Endodermal cell (in vitro differentiated cells): ENCODE data around the gene SUPT5H. TPM values are rescaled to one million over a fixed set of nuclear protein-coding genes. Genes with fewer than 3 reads are reported as not detected.
A peak's percentile ranks its signal among the peaks of the same experiment; 100 is the strongest.

Experiments used
- DNase-seq: peaks from one replicate; pipeline ENCODE4 v3.0.0-alpha.2; 2017
- H3K27ac ChIP-seq: 2 replicates; pipeline ENCODE4 v1.5.1; 2013; ENCODE audit warnings: mild to moderate bottlenecking, low read depth, low read length, moderate library complexity
- H3K27me3 ChIP-seq: 2 replicates; pipeline ENCODE4 v1.6.1; 2013; ENCODE audit warnings: mild to moderate bottlenecking, low read length, moderate library complexity; ENCODE audit not compliant: insufficient read depth, control insufficient read depth, poor library complexity, severe bottlenecking
- H3K36me3 ChIP-seq: 2 replicates; pipeline ENCODE4 v1.7.0; 2013; ENCODE audit warnings: mild to moderate bottlenecking, low read length, moderate library complexity; ENCODE audit not compliant: control insufficient read depth, insufficient read depth
- H3K4me1 ChIP-seq: one replicate; pipeline ENCODE4 v1.7.0; 2013; ENCODE audit warnings: low read length; ENCODE audit not compliant: control insufficient read depth, insufficient read depth
- H3K4me3 ChIP-seq: 2 replicates; pipeline ENCODE4 v1.5.1; 2013; ENCODE audit warnings: mild to moderate bottlenecking, low read length, moderate library complexity
- H3K9ac ChIP-seq: 2 replicates; pipeline ENCODE4 v1.6.1; 2013; ENCODE audit warnings: mild to moderate bottlenecking, low read length, moderate library complexity; ENCODE audit not compliant: poor library complexity, severe bottlenecking; ENCODE audit errors: extremely low read depth
- H3K9me3 ChIP-seq: 2 replicates; pipeline ENCODE4 v1.6.1; 2013; ENCODE audit warnings: mild to moderate bottlenecking, low read length, moderate library complexity; ENCODE audit not compliant: control insufficient read depth
- H3K27ac Mint-ChIP-seq: 2 replicates; pipeline ENCODE4 v1.8.0; 2020; ENCODE audit warnings: mixed read lengths
- H3K27me3 Mint-ChIP-seq: 2 replicates; pipeline ENCODE4 v1.8.0; 2021; ENCODE audit warnings: mild to moderate bottlenecking, mixed read lengths; ENCODE audit not compliant: insufficient read depth
- H3K36me3 Mint-ChIP-seq: 2 replicates; pipeline ENCODE4 v1.8.0; 2020; ENCODE audit warnings: low read depth, mixed read lengths
- H3K4me1 Mint-ChIP-seq: 2 replicates; pipeline ENCODE4 v1.8.0; 2020; ENCODE audit warnings: mixed read lengths
- H3K4me3 Mint-ChIP-seq: 2 replicates; pipeline ENCODE4 v1.8.0; 2020; ENCODE audit warnings: mild to moderate bottlenecking, moderate library complexity, mixed read lengths
- H3K9me3 Mint-ChIP-seq: 2 replicates; pipeline ENCODE4 v1.8.0; 2020; ENCODE audit warnings: mild to moderate bottlenecking, mixed read lengths
- WGBS, 2 experiments: methylation state at CpG; one replicate each; pipeline versions ENCODE4 v1.1.5 to v1.1.7; 2013; ENCODE audit warnings: missing lambda C conversion rate in 2 of 2, mixed read lengths in 1 of 2; ENCODE audit not compliant: insufficient coverage in 1 of 2, insufficient read length in 1 of 2; 5-methylcytosine and 5-hydroxymethylcytosine counted together
- total RNA-seq, 2 donors: library from RNA; stranded (reverse); fragmentation: NEBNext Ultra II Directional in 1 of 2; extraction: Animal tissue kit (Norgen Biotek cat#: 25700) in 1 of 2; gene quantifications; 2 replicates in 1 of 2; 3 replicates in 1 of 2; pipeline ENCODE4 v1.2.1, GENCODE V29; 2021
- TF ChIP-seq, protein P1 (sequence below): fragments of 200-600 bp; sonication (generic); conservative IDR thresholded peaks from 2 replicates; pipeline ENCODE4 v1.5.0; 2021; ENCODE audit warnings: antibody characterized with exemption, mild to moderate bottlenecking

SUPT5H gene
- total RNA-seq, 2 donors from 2014 or later, result 130 to 139 TPM

DNA sequence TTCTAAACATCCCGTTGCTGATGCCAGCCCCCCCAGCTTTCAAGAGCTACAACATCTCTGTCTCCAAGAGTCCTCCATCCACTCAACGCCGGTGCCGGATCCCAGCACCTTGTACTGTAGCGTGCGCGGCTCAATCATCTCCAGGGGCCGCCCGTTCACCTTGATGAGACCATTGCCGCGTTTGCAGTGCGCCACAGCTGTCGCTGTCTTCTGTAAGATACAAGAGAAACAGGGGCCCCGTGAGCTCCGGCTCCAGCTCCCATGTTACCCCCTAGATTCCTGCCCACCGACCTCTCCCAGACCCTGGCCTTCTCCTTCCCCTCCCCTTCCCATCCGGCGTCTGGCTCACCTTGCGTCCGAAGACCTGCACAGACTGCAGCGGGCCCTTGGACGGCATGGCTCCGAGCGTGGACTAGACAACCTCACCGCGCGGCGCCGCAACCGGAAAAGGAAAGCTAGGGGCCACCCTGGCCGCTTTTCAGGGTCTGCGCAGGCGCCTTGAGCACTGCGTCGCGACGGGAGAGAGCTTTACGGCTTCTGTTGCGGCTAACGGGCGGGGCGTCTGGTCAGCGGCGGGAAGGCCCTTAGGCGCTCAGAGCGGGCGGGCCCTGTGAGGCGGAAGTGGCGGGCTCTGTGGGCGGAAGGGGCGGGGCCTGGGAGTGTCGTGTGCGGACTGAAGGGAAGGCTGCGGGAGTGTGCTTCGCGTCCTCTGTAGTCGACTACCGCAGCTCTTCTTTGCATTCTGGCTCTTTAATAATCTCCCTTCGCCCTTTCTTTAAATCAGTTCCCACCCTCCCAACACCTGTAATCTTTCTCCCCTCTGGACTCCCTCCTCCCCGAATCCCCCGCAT lies 9.7 kb upstream of the SUPT5H start, which contains the start of gene RPS16:
RPS16 (minus strand) TSS at position 451 of the 851 bp plus-strand sequence; CDS start at position 397, 54 bp downstream.
- Histone ChIP-seq H3K27ac (peak within 1 kb of the TSS; percentile 75), H3K4me3 (peak within 1 kb of the TSS; percentile 99), H3K4me1 (no peaks in the 10 kb centered on the region), H3K9me3 (no peaks in the 10 kb centered on the region), H3K36me3 (peaks cover 31% of the 10 kb centered on the region), H3K9ac (peak within 1 kb of the TSS; percentile 98), H3K27me3 (no peaks in the 10 kb centered on the region)
- Mint-ChIP-seq H3K4me1 (peaks cover 19% of the 10 kb centered on the region), H3K27me3 (no peaks in the 10 kb centered on the region), H3K4me3 (peak within 1 kb of the TSS; percentile 100), H3K36me3 (peaks cover 37% of the 10 kb centered on the region), H3K9me3 (no peaks in the 10 kb centered on the region), H3K27ac (peak within 1 kb of the TSS; percentile 99)
- WGBS, 2 experiments, result 0 to 1% methylated on average over 31 to 61 of the region's 61 CpGs
- DNase-seq, result peak; percentile 99
- TF ChIP-seq, protein P1, sequence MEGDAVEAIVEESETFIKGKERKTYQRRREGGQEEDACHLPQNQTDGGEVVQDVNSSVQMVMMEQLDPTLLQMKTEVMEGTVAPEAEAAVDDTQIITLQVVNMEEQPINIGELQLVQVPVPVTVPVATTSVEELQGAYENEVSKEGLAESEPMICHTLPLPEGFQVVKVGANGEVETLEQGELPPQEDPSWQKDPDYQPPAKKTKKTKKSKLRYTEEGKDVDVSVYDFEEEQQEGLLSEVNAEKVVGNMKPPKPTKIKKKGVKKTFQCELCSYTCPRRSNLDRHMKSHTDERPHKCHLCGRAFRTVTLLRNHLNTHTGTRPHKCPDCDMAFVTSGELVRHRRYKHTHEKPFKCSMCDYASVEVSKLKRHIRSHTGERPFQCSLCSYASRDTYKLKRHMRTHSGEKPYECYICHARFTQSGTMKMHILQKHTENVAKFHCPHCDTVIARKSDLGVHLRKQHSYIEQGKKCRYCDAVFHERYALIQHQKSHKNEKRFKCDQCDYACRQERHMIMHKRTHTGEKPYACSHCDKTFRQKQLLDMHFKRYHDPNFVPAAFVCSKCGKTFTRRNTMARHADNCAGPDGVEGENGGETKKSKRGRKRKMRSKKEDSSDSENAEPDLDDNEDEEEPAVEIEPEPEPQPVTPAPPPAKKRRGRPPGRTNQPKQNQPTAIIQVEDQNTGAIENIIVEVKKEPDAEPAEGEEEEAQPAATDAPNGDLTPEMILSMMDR, result no peak

DNA sequence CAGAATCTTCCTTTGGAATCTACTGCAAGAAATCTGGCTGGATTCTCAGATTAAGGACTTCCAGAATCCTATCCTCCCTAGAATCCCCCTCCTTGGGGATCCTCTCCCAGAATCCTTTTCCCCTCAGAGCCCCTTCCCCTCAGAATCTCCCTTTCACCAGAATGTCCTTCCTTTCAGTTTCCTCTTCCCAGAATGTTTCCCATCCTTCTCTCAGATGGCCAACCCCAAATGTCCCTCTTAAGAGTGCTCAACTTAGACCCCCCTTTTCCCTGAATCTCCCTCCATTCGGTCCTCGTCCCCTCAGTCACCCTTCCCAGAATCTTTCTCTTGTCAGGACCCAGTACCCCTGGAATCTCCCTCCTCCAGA lies 9.0 kb upstream of the SUPT5H start:
- Histone ChIP-seq H3K9me3 (no peaks in the 10 kb centered on the region), H3K4me1 (no peaks in the 10 kb centered on the region), H3K4me3 (peak overlapping the region; percentile 99), H3K27me3 (no peaks in the 10 kb centered on the region), H3K9ac (peak overlapping the region; percentile 81), H3K27ac (peak overlapping the region; percentile 75), H3K36me3 (peaks cover 31% of the 10 kb centered on the region)
- Mint-ChIP-seq H3K27me3 (no peaks in the 10 kb centered on the region), H3K36me3 (peaks cover 36% of the 10 kb centered on the region), H3K9me3 (no peaks in the 10 kb centered on the region), H3K4me1 (peaks cover 19% of the 10 kb centered on the region), H3K4me3 (peak overlapping the region; percentile 100), H3K27ac (peak overlapping the region; percentile 90)
- no peak for DNase-seq
- TF ChIP-seq, protein P1, result no peak
- WGBS, 2 experiments, result 9 to 18% methylated on average over 2 of the region's 2 CpGs

DNA sequence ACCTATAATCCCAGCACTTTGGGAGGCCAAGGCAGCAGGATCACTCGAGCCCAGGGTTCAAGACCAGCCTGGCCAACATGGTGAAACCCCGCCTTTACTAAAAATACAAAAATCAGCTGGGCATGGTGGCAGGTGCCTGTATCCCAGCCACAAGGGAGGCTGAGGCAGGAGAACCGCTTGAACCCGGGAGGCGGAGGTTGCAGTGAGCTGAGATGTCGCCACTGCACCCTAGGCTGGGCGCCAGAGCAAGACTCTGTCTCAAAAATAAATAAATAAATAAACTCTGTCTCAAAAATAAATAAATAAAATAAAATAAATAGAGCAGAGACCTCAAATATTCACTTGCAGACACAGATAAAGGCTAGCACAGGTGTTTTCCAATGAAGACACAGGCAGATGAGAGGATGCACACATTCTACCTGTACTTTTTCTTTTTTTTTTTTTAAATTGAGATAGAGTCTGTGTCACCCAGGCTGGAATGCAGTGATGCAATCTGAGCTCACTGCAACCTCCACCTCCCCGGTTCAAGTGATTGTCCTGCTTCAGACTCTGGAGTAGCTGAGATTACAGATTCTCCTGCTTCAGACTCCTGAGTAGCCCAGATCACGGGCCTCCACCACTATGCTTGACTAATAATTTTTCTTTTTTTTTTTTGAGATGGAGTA lies 7.0 kb upstream of the SUPT5H start:
- H3K4me3 Mint-ChIP-seq, result peak overlapping the region; percentile 100
- Histone ChIP-seq H3K27me3 (no peaks in the 10 kb centered on the region), H3K27ac (no peak overlapping the region), H3K36me3 (peaks cover 15% of the 10 kb centered on the region), H3K4me1 (no peaks in the 10 kb centered on the region), H3K9me3 (no peaks in the 10 kb centered on the region), H3K4me3 (no peak overlapping the region), H3K9ac (no peak overlapping the region)
- TF ChIP-seq, protein P1, result no peak
- H3K4me1 Mint-ChIP-seq, result peaks cover 19% of the 10 kb centered on the region
- H3K27me3 Mint-ChIP-seq, result peaks cover 8% of the 10 kb centered on the region
- WGBS, 2 experiments, result 88 to 89% methylated on average over 6 to 8 of the region's 9 CpGs
- DNase-seq, result no peak
- peaks cover 22% of the 10 kb centered on the region for H3K36me3 Mint-ChIP-seq
- H3K27ac Mint-ChIP-seq, result no peak overlapping the region
- no peaks in the 10 kb centered on the region for H3K9me3 Mint-ChIP-seq
